ACC112 (cell line): ENCODE data around the gene NFIX.
A peak's percentile ranks its signal among the peaks of the same experiment; 100 is the strongest.

Experiments used
- H2AFZ ChIP-seq: fragments of 200-600 bp; sonication (generic); one replicate; pipeline ENCODE4 v1.6.0; 2017; ENCODE audit warnings: antibody characterized with exemption, low read length; ENCODE audit not compliant: unreplicated experiment
- H3K27ac ChIP-seq: fragments of 200-600 bp; sonication (generic); 2 replicates; pipeline ENCODE4 v1.5.1; 2014; ENCODE audit warnings: low read depth, mild to moderate bottlenecking, antibody characterized with exemption, low read length, moderate library complexity
- H3K27me3 ChIP-seq: fragments of 200-600 bp; sonication (generic); 2 replicates; pipeline ENCODE4 v1.6.1; 2014; ENCODE audit warnings: mild to moderate bottlenecking, antibody characterized with exemption, low read length, moderate library complexity, mixed read lengths; ENCODE audit not compliant: insufficient read depth
- H3K36me3 ChIP-seq: fragments of 200-600 bp; sonication (generic); 2 replicates; pipeline ENCODE4 v1.6.1; 2016; ENCODE audit warnings: mild to moderate bottlenecking, antibody characterized with exemption, low read length, moderate library complexity, mixed read lengths; ENCODE audit not compliant: insufficient read depth
- H3K4me1 ChIP-seq: fragments of 200-600 bp; sonication (generic); one replicate; pipeline ENCODE4 v1.6.1; 2016; ENCODE audit warnings: low read length, mixed read lengths; ENCODE audit not compliant: insufficient read depth, unreplicated experiment, control insufficient read depth
- H3K4me3 ChIP-seq: fragments of 200-600 bp; sonication (generic); 2 replicates; pipeline ENCODE4 v1.5.1; 2014; ENCODE audit warnings: mild to moderate bottlenecking, low read depth, low read length
- H3K79me2 ChIP-seq: fragments of 200-600 bp; sonication (generic); one replicate; pipeline ENCODE4 v1.6.0; 2016; ENCODE audit warnings: low read length; ENCODE audit not compliant: control insufficient read depth, unreplicated experiment, insufficient read depth

Gene NFIX

GRCh38 chr19:13033244-13033643 lies 38.0 kb downstream of the NFIX start:
- no peaks in the 10 kb centered on the region for H3K27me3 ChIP-seq
- peaks cover 62% of the 10 kb centered on the region for H3K4me1 ChIP-seq
- peaks cover 86% of the 10 kb centered on the region for H3K79me2 ChIP-seq
- no peak overlapping the region for H3K27ac ChIP-seq
- no peak overlapping the region for H2AFZ ChIP-seq
- no peak overlapping the region for H3K4me3 ChIP-seq
- H3K36me3 ChIP-seq: 0 out of 2 replicates have a peak, but pooled peaks cover 2% of the 10 kb centered on the region

GRCh38 chr19:13033819-13034611 lies 38.7 kb downstream of the NFIX start:
- Histone ChIP-seq H3K27ac (no peak overlapping the region), H3K27me3 (no peaks in the 10 kb centered on the region)

GRCh38 chr19:13034636-13035035 lies 39.4 kb downstream of the NFIX start:
- Histone ChIP-seq H3K4me1 (peaks cover 74% of the 10 kb centered on the region), H2AFZ (no peak overlapping the region), H3K79me2 (peaks cover 90% of the 10 kb centered on the region), H3K27me3 (no peaks in the 10 kb centered on the region), H3K27ac (no peak overlapping the region), H3K36me3 (0 out of 2 replicates have a peak, but pooled peaks cover 2% of the 10 kb centered on the region), H3K4me3 (no peak overlapping the region)

More at GRCh38 chr19:13033819-13034611, 38.7 kb downstream of the NFIX start:
- Histone ChIP-seq H3K79me2 (peaks cover 89% of the 10 kb centered on the region), H3K36me3 (0 out of 2 replicates have a peak, but pooled peaks cover 2% of the 10 kb centered on the region), H3K4me1 (peaks cover 70% of the 10 kb centered on the region), H3K4me3 (no peak overlapping the region), H2AFZ (no peak overlapping the region)

- H3K79me2 ChIP-seq: peaks cover 89% of the 10 kb centered on the region
- H3K4me3 ChIP-seq: no peak overlapping the region
- H3K27ac ChIP-seq: peak overlapping the region; percentile 96; the same call in 1 of the 2 replicates
- no peaks in the 10 kb centered on the region for H3K27me3 ChIP-seq
- H3K4me1 ChIP-seq: peaks cover 74% of the 10 kb centered on the region
- no peak overlapping the region for H2AFZ ChIP-seq
- H3K36me3 ChIP-seq: 0 out of 2 replicates have a peak, but pooled peaks cover 2% of the 10 kb centered on the region
Measured at GRCh38 chr19:13035820-13036365, 40.6 kb downstream of the NFIX start.

GRCh38 chr19:13036366-13036976 lies 41.2 kb downstream of the NFIX start:
- Histone ChIP-seq H3K4me3 (no peak overlapping the region), H3K27ac (peak overlapping the region; percentile 96), H3K36me3 (0 out of 2 replicates have a peak, but pooled peaks cover 2% of the 10 kb centered on the region), H3K4me1 (peaks cover 68% of the 10 kb centered on the region), H3K79me2 (peaks cover 86% of the 10 kb centered on the region), H2AFZ (no peak overlapping the region), H3K27me3 (no peaks in the 10 kb centered on the region)

- peaks cover 61% of the 10 kb centered on the region for H3K4me1 ChIP-seq
- peak overlapping the region; percentile 96 for H3K27ac ChIP-seq
- no peak overlapping the region for H2AFZ ChIP-seq
Measured at GRCh38 chr19:13037161-13037560, 41.9 kb downstream of the NFIX start.

GRCh38 chr19:13037731-13038130 lies 42.5 kb downstream of the NFIX start:
- Histone ChIP-seq H3K79me2 (peaks cover 82% of the 10 kb centered on the region), H3K27me3 (no peaks in the 10 kb centered on the region), H2AFZ (no peak overlapping the region), H3K27ac (peak overlapping the region; percentile 96), H3K4me3 (peak overlapping the region; percentile 61; the same call in 1 of the 2 replicates), H3K4me1 (peaks cover 57% of the 10 kb centered on the region), H3K36me3 (0 out of 2 replicates have a peak, but pooled peaks cover 2% of the 10 kb centered on the region)

More at GRCh38 chr19:13037161-13037560, 41.9 kb downstream of the NFIX start:
- peak overlapping the region; percentile 61; the same call in 1 of the 2 replicates for H3K4me3 ChIP-seq
- H3K79me2 ChIP-seq: peaks cover 83% of the 10 kb centered on the region
- H3K36me3 ChIP-seq: 0 out of 2 replicates have a peak, but pooled peaks cover 2% of the 10 kb centered on the region
- H3K27me3 ChIP-seq: no peaks in the 10 kb centered on the region

GRCh38 chr19:13038306-13039210 lies 43.3 kb downstream of the NFIX start:
- Histone ChIP-seq H3K4me1 (peaks cover 57% of the 10 kb centered on the region), H3K79me2 (peaks cover 82% of the 10 kb centered on the region), H3K27ac (peak overlapping the region; percentile 96; the same call in 1 of the 2 replicates), H3K36me3 (0 out of 2 replicates have a peak, but pooled peaks cover 1% of the 10 kb centered on the region), H3K4me3 (no peak overlapping the region), H2AFZ (no peak overlapping the region), H3K27me3 (no peaks in the 10 kb centered on the region)

GRCh38 chr19:13039211-13039789 lies 44.0 kb downstream of the NFIX start:
- no peaks in the 10 kb centered on the region for H3K27me3 ChIP-seq
- peaks cover 56% of the 10 kb centered on the region for H3K4me1 ChIP-seq
- no peak overlapping the region for H2AFZ ChIP-seq
- H3K79me2 ChIP-seq: peaks cover 81% of the 10 kb centered on the region
- no peak overlapping the region for H3K4me3 ChIP-seq
- no peaks in the 10 kb centered on the region for H3K36me3 ChIP-seq
- no peak overlapping the region for H3K27ac ChIP-seq
